PC-3 (cell line): Measurements from ENCODE around the gene ADAMTSL1. TPM values are rescaled to one million over a fixed set of nuclear protein-coding genes. Genes with fewer than 3 reads are reported as not detected.

Experiments used
- ATAC-seq: fragments of 200-7000 bp; cut with Tn5 transposase; 2 replicates; pipeline ENCODE4 v1.9.1; 2020; ENCODE audit warnings: mild to moderate bottlenecking, moderate library complexity
- BruUV-seq: library from RNA; stranded (reverse); fragments of 400-500 nt; replicated peaks from 2 replicates; lab custom pipeline; 2021; lab: Mats Ljungman, UMichigan
- CTCF ChIA-PET: fragments of 300-600 bp; sonication (Branson Sonifier 250); formaldehyde crosslinking; loops from one replicate; lab custom pipeline; 2022; ENCODE audit warnings: antibody characterized with exemption; lab: Charles Lee
- POLR2A ChIA-PET: fragments of 300-600 bp; sonication (Branson Sonifier 250); formaldehyde crosslinking; loops from one replicate; lab custom pipeline; 2022; ENCODE audit warnings: antibody characterized with exemption; ENCODE audit not compliant: unreplicated experiment; lab: Charles Lee
- DNase-seq: peaks from one replicate; pipeline ENCODE4 v3.0.0-alpha.2; 2015
- H2AFZ ChIP-seq: fragments of 300-600 bp; sonication (generic); 2 replicates; pipeline ENCODE4 v1.6.0; 2016; ENCODE audit warnings: antibody characterized with exemption, low read length
- H3F3A ChIP-seq: fragments of 300-600 bp; sonication (generic); one replicate; pipeline ENCODE4 v1.6.0; 2017; ENCODE audit warnings: antibody characterized with exemption, low read length, control low read depth, mild to moderate bottlenecking; ENCODE audit not compliant: unreplicated experiment
- H3K27ac ChIP-seq: fragments of 300-600 bp; sonication (generic); 2 replicates; pipeline ENCODE4 v1.5.1; 2016; ENCODE audit warnings: mild to moderate bottlenecking, low read length
- H3K27me3 ChIP-seq: fragments of 300-600 bp; sonication (generic); 2 replicates; pipeline ENCODE4 v1.6.1; 2016; ENCODE audit warnings: low read length, mixed read lengths
- H3K36me3 ChIP-seq: fragments of 300-600 bp; sonication (generic); 2 replicates; pipeline ENCODE4 v1.6.1; 2016; ENCODE audit warnings: low read depth, mixed run types, low read length, mixed read lengths
- H3K4me1 ChIP-seq: fragments of 300-600 bp; sonication (generic); 2 replicates; pipeline ENCODE4 v1.5.1; 2016; ENCODE audit warnings: low read length; ENCODE audit not compliant: insufficient read depth
- H3K4me2 ChIP-seq: fragments of 300-600 bp; sonication (generic); 2 replicates; pipeline ENCODE4 v1.6.0; 2016; ENCODE audit warnings: low read length
- H3K4me3 ChIP-seq: fragments of 300-600 bp; sonication (generic); 2 replicates; pipeline ENCODE4 v1.5.1; 2016; ENCODE audit warnings: mild to moderate bottlenecking, low read length, mixed read lengths
- H3K79me2 ChIP-seq: fragments of 300-600 bp; sonication (generic); 2 replicates; pipeline ENCODE4 v1.6.1; 2017; ENCODE audit warnings: low read length, mixed read lengths
- H3K9ac ChIP-seq: fragments of 300-600 bp; sonication (generic); 2 replicates; pipeline ENCODE4 v1.6.0; 2016; ENCODE audit warnings: mild to moderate bottlenecking, low read length
- H3K9me2 ChIP-seq: fragments of 300-600 bp; sonication (generic); replicated peaks from 2 replicates; pipeline ENCODE4 v1.6.1; 2016; ENCODE audit warnings: mixed run types, low read length, mixed read lengths
- H3K9me3 ChIP-seq: fragments of 300-600 bp; sonication (generic); 2 replicates; pipeline ENCODE4 v1.6.1; 2016; ENCODE audit warnings: low read length, mixed read lengths
- H4K20me1 ChIP-seq: fragments of 300-600 bp; sonication (generic); 2 replicates; pipeline ENCODE4 v1.6.1; 2016; ENCODE audit warnings: low read length, mixed read lengths
- CTCF ChIP-seq: fragments of 300-600 bp; sonication (generic); conservative IDR thresholded peaks from 2 replicates; pipeline ENCODE4 v1.5.1; 2017; ENCODE audit warnings: antibody characterized with exemption, low read depth, mild to moderate bottlenecking, low read length
- EZH2 ChIP-seq: fragments of 300-600 bp; sonication (generic); IDR thresholded peaks from one replicate; pipeline ENCODE4 v1.6.1; 2017; ENCODE audit warnings: antibody characterized with exemption, mild to moderate bottlenecking, low read length; ENCODE audit not compliant: unreplicated experiment
- EZH2phosphoT487 ChIP-seq: fragments of 300-600 bp; sonication (generic); IDR thresholded peaks from 2 replicates; pipeline ENCODE4 v1.6.1; 2018; ENCODE audit warnings: mild to moderate bottlenecking, antibody characterized with exemption, low read length, borderline replicate concordance
- intact Hi-C: fragments of 100-400 bp; cut with micrococcal nuclease; formaldehyde crosslinking; loops from 2 replicates; pipeline ENCODE4 v1.9.0; 2023
- total RNA-seq: library from RNA; depleted of rRNA; stranded (reverse); fragments of >200 nt; gene quantifications from 2 replicates; pipeline ENCODE4 v1.2.3, GENCODE V29; 2014

Gene ADAMTSL1
- total RNA-seq, 1 experiment from 2014 or later: 0.26 TPM

- ATAC-seq: no peak
- BruUV-seq: no TSS peak
- CTCF ChIA-PET: no interaction called here
Measured at GRCh38 chr9:18770131-18770908, 296.4 kb downstream of the ADAMTSL1 start.

GRCh38 chr9:18771011-18771410, 297.1 kb downstream of the ADAMTSL1 start:
- Histone ChIP-seq H3K4me2 (no peak overlapping the region), H2AFZ (no peak overlapping the region), H3K27me3 (no peaks in the 10 kb centered on the region), H3K9ac (no peak overlapping the region), H3K4me3 (no peak overlapping the region), H3K4me1 (no peaks in the 10 kb centered on the region), H3K9me2 (no peaks in the 10 kb centered on the region), H3K36me3 (no peaks in the 10 kb centered on the region), H3K79me2 (no peaks in the 10 kb centered on the region), H4K20me1 (no peaks in the 10 kb centered on the region), H3K9me3 (no peaks in the 10 kb centered on the region), H3F3A (no peaks in the 10 kb centered on the region), H3K27ac (no peak overlapping the region)
- intact Hi-C loops: no loop called here
- ChIA-PET POLR2A (no interaction called here), CTCF (no interaction called here)
- BruUV-seq: no TSS peak
- ATAC-seq (no peak), DNase-seq (no peak)
- TF ChIP-seq EZH2phosphoT487 (no peak), CTCF (no peak), EZH2 (no peak)

More at GRCh38 chr9:18770131-18770908, 296.4 kb downstream of the ADAMTSL1 start:
- Histone ChIP-seq H3K4me1 (no peaks in the 10 kb centered on the region), H3K4me3 (no peak overlapping the region), H3K36me3 (no peaks in the 10 kb centered on the region), H3F3A (no peaks in the 10 kb centered on the region), H3K27ac (no peak overlapping the region), H3K27me3 (no peaks in the 10 kb centered on the region), H3K9ac (no peak overlapping the region), H3K79me2 (no peaks in the 10 kb centered on the region), H4K20me1 (no peaks in the 10 kb centered on the region), H2AFZ (no peak overlapping the region), H3K9me2 (no peaks in the 10 kb centered on the region), H3K4me2 (no peak overlapping the region), H3K9me3 (no peaks in the 10 kb centered on the region)
- TF ChIP-seq EZH2 (no peak), CTCF (no peak), EZH2phosphoT487 (no peak)
- POLR2A ChIA-PET: no interaction called here
- DNase-seq: no peak
- intact Hi-C loops: no loop called here

DNA sequence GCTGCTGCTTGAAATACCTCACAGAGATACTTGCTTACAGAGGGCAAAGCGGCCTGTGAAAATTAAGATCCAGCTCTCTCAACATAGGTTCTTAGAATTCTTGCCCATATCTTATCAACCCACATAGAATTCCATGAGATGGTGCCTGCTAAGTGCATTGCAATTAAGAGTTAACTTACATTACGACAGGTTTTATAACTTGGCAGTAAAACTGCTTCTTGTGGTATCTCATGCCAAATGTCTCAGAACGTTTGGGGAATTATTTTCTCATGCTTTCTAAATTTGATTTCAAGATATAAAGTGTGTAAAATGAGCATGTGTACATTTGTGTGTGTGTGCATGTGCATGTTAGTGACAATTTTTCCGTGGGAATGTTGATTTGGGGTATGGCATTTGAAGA, 297.8 kb downstream of the ADAMTSL1 start:
- Histone ChIP-seq H3F3A (no peaks in the 10 kb centered on the region), H3K4me2 (no peak overlapping the region), H2AFZ (no peak overlapping the region), H4K20me1 (no peaks in the 10 kb centered on the region), H3K36me3 (no peaks in the 10 kb centered on the region), H3K9ac (no peak overlapping the region), H3K27ac (no peak overlapping the region), H3K4me1 (no peaks in the 10 kb centered on the region), H3K79me2 (no peaks in the 10 kb centered on the region), H3K27me3 (no peaks in the 10 kb centered on the region), H3K9me3 (no peaks in the 10 kb centered on the region), H3K4me3 (no peak overlapping the region), H3K9me2 (no peaks in the 10 kb centered on the region)
- ATAC-seq (no peak), DNase-seq (no peak)
- CTCF ChIA-PET: no interaction called here
- POLR2A ChIA-PET: no interaction called here
- BruUV-seq: no TSS peak
- TF ChIP-seq EZH2 (no peak), EZH2phosphoT487 (no peak), CTCF (no peak)
- intact Hi-C loops: no loop called here
